Smooth muscle cell (in vitro differentiated cells): ENCODE measurements around the gene PITX2. TPM values are rescaled to one million over a fixed set of nuclear protein-coding genes. Genes with fewer than 3 reads are reported as not detected.

ENCODE experiments used
- DNase-seq: peaks from one replicate; lab custom pipeline; 2025; ENCODE audit not compliant: unreplicated experiment; lab: John Stamatoyannopoulos, UW
- H2AFZ ChIP-seq: fragments of 200-600 bp; sonication (generic); 2 replicates; pipeline ENCODE4 v1.6.0; 2016; ENCODE audit warnings: antibody characterized with exemption, low read depth, mild to moderate bottlenecking
- H3F3A ChIP-seq: fragments of 200-600 bp; sonication (generic); 2 replicates; pipeline ENCODE4 v1.6.0; 2017; ENCODE audit warnings: antibody characterized with exemption, low read depth
- H3K27ac ChIP-seq: fragments of 200-600 bp; sonication (generic); 2 replicates; pipeline ENCODE4 v1.5.1; 2016; ENCODE audit warnings: low read depth, mild to moderate bottlenecking
- H3K27me3 ChIP-seq: fragments of 200-600 bp; sonication (generic); 2 replicates; pipeline ENCODE4 v1.6.1; 2016; ENCODE audit warnings: low read depth, mild to moderate bottlenecking
- H3K36me3 ChIP-seq: fragments of 200-600 bp; sonication (generic); 2 replicates; pipeline ENCODE4 v1.5.1; 2016; ENCODE audit warnings: low read depth
- H3K4me1 ChIP-seq: fragments of 200-600 bp; sonication (generic); 2 replicates; pipeline ENCODE4 v1.5.1; 2016; ENCODE audit warnings: low read depth
- H3K4me2 ChIP-seq: fragments of 200-600 bp; sonication (generic); 2 replicates; pipeline ENCODE4 v1.6.0; 2016; ENCODE audit warnings: mild to moderate bottlenecking
- H3K4me3 ChIP-seq: fragments of 200-600 bp; sonication (generic); 2 replicates; pipeline ENCODE4 v1.5.1; 2016; ENCODE audit warnings: mild to moderate bottlenecking
- H3K79me2 ChIP-seq: fragments of 200-600 bp; sonication (generic); 2 replicates; pipeline ENCODE4 v1.6.0; 2016; ENCODE audit warnings: low read depth, mild to moderate bottlenecking
- H3K9ac ChIP-seq: fragments of 200-600 bp; sonication (generic); 2 replicates; pipeline ENCODE4 v1.6.0; 2016; ENCODE audit warnings: low read depth
- H3K9me3 ChIP-seq: fragments of 200-600 bp; sonication (generic); replicated peaks from 2 replicates; pipeline ENCODE4 v1.5.1; 2016; ENCODE audit warnings: low read depth
- H4K20me1 ChIP-seq: fragments of 200-600 bp; sonication (generic); 2 replicates; pipeline ENCODE4 v1.6.0; 2016; ENCODE audit warnings: low read depth
- WGBS: methylation state at CpG from one replicate; pipeline ENCODE4 v1.1.7; 2016; ENCODE audit warnings: low lambda C conversion rate; 5-methylcytosine and 5-hydroxymethylcytosine counted together
- polyA plus RNA-seq: library from polyadenylated mRNA; unstranded; fragments of >200 nt; fragmentation: Nextera tagmentation; extraction: Ambion mirVana; gene quantifications from 2 replicates; pipeline ENCODE4 v1.2.1, GENCODE V29; 2016
- total RNA-seq: library from RNA; depleted of rRNA; stranded (reverse); fragments of >200 nt; gene quantifications from 2 replicates; pipeline ENCODE4 v1.2.3, GENCODE V29; 2014
- TF ChIP-seq, protein P1 (sequence below): fragments of 200-600 bp; sonication (generic); IDR thresholded peaks from 2 replicates; pipeline ENCODE4 v1.5.1; 2017; ENCODE audit warnings: borderline replicate concordance, mild to moderate bottlenecking, antibody characterized with exemption; ENCODE audit not compliant: insufficient read depth, poor library complexity, severe bottlenecking

The PITX2 gene
- total and polyA plus RNA-seq, 2 experiments from 2014 or later = 289 to 543 TPM

DNA sequence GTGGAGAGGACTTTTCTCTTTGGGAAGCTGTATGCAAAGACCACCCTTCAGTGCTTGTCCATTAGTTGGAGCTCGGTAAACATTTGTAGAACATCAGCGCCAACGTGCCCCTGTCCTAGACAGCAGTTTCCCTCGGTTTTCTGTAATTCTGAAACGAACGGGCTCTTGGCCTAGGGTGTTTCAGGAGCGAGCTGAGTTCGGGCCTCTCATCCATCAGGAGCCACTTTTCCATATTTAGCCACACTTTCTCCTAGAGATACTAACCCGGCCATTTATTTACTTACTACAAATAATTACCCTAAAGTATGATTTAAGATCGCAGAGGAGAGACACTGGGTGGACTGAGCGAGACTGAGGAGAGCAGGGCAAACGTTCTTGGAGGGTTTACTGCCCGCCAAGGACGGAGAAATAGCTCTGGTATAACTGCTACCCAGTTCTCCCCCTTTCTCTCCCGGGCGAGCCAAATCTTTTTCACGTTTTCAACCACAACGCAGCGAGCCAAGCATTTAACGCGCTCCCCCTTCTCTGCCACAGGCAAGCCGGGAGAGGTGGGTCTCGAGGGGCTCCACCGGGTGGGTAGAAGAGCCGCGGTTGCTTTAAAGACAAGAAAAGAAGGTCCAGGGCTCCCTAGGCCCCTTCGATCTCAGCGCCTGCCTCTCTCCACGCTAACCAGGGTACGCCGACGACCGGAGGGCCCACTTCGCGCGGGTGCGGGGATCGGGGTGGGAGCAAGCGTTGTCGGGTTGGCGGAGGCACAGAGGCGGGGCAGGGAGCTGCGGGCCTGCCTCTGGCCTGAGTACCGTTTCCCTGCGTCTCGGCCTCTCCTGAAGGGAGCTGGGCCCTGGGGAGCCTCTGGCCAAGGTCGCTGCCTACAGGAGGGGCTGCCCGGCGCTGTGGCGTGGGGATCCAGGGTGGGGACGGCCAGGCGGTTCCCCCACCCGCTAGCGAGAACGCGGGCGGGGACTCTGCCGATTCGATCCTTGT, 10.8 kb upstream of the PITX2 start:
- 2% methylated on average over 58 of the region's 59 CpGs for WGBS
- Histone ChIP-seq H3K36me3 (no peaks in the 10 kb centered on the region), H4K20me1 (peaks cover 23% of the 10 kb centered on the region), H3K27me3 (peaks cover 7% of the 10 kb centered on the region), H3F3A (peaks cover 16% of the 10 kb centered on the region), H3K4me1 (peaks cover 14% of the 10 kb centered on the region), H3K9me3 (no peaks in the 10 kb centered on the region), H3K9ac (peak overlapping the region; percentile 94), H2AFZ (no peak overlapping the region), H3K27ac (peak overlapping the region; percentile 95), H3K4me2 (peak overlapping the region; percentile 98), H3K79me2 (peaks cover 100% of the 10 kb centered on the region), H3K4me3 (peak overlapping the region; percentile 65)
- DNase-seq = peak; percentile 18
- TF ChIP-seq, protein P1, sequence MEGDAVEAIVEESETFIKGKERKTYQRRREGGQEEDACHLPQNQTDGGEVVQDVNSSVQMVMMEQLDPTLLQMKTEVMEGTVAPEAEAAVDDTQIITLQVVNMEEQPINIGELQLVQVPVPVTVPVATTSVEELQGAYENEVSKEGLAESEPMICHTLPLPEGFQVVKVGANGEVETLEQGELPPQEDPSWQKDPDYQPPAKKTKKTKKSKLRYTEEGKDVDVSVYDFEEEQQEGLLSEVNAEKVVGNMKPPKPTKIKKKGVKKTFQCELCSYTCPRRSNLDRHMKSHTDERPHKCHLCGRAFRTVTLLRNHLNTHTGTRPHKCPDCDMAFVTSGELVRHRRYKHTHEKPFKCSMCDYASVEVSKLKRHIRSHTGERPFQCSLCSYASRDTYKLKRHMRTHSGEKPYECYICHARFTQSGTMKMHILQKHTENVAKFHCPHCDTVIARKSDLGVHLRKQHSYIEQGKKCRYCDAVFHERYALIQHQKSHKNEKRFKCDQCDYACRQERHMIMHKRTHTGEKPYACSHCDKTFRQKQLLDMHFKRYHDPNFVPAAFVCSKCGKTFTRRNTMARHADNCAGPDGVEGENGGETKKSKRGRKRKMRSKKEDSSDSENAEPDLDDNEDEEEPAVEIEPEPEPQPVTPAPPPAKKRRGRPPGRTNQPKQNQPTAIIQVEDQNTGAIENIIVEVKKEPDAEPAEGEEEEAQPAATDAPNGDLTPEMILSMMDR = no peak

GRCh38 chr4:110632506-110633357, 9.9 kb upstream of the PITX2 start:
- H3K27me3 ChIP-seq = peaks cover 7% of the 10 kb centered on the region
- H3K4me1 ChIP-seq = peaks cover 23% of the 10 kb centered on the region
- peaks cover 7% of the 10 kb centered on the region for H3F3A ChIP-seq
- 4% methylated on average over 32 of the region's 58 CpGs for WGBS
- TF ChIP-seq, protein P1 = no peak
- H3K9ac ChIP-seq = peak overlapping the region; percentile 94
- H3K36me3 ChIP-seq = no peaks in the 10 kb centered on the region
- peak overlapping the region; percentile 95 for H3K27ac ChIP-seq
- H3K79me2 ChIP-seq = peaks cover 100% of the 10 kb centered on the region
- H2AFZ ChIP-seq = no peak overlapping the region
- DNase-seq = no peak
- H3K9me3 ChIP-seq = no peaks in the 10 kb centered on the region
- H3K4me2 ChIP-seq = peak overlapping the region; percentile 98
- peaks cover 32% of the 10 kb centered on the region for H4K20me1 ChIP-seq
- peak overlapping the region; percentile 65 for H3K4me3 ChIP-seq

- H3K9ac ChIP-seq = peak overlapping the region; percentile 94
- peaks cover 100% of the 10 kb centered on the region for H3K79me2 ChIP-seq
- TF ChIP-seq, protein P1 = peak; percentile 97
- WGBS = under 1% methylated on average over 58 of the region's 63 CpGs
- H3K4me3 ChIP-seq = peak overlapping the region; percentile 65
- H3K4me1 ChIP-seq = peaks cover 32% of the 10 kb centered on the region
- peak; percentile 66 for DNase-seq
- no peaks in the 10 kb centered on the region for H3K9me3 ChIP-seq
- no peak overlapping the region for H2AFZ ChIP-seq
- H4K20me1 ChIP-seq = peaks cover 41% of the 10 kb centered on the region
- peak overlapping the region; percentile 98 for H3K4me2 ChIP-seq
- H3F3A ChIP-seq = peaks cover 7% of the 10 kb centered on the region
- peak overlapping the region; percentile 95 for H3K27ac ChIP-seq
- H3K27me3 ChIP-seq = peaks cover 7% of the 10 kb centered on the region
- H3K36me3 ChIP-seq = no peaks in the 10 kb centered on the region
These were observed 9.0 kb upstream of the PITX2 start for GRCh38 chr4:110631584-110632505.
